RWPE2 (cell line): ENCODE data around the gene OSBPL2.

Source experiments
- ATAC-seq: fragments of 200-7000 bp; cut with Tn5 transposase; 3 replicates; pipeline ENCODE4 v1.9.1; 2021; ENCODE audit warnings: low read depth
- DNase-seq: peaks from one replicate; pipeline ENCODE4 v3.0.0-alpha.2; 2020; ENCODE audit warnings: low spot score
- H3K27ac ChIP-seq: fragments of 450-650 bp; 2 replicates; pipeline ENCODE4 v1.5.1; 2017; ENCODE audit warnings: mild to moderate bottlenecking; ENCODE audit not compliant: poor library complexity, severe bottlenecking
- H3K27me3 ChIP-seq: fragments of 250-450 bp; sonication (Bioruptor Pico); 2 replicates; pipeline ENCODE4 v1.5.1; 2021; ENCODE audit warnings: mild to moderate bottlenecking, moderate library complexity; ENCODE audit not compliant: insufficient read depth, poor library complexity, severe bottlenecking
- H3K36me3 ChIP-seq: fragments of 250-450 bp; sonication (Bioruptor Pico); 2 replicates; pipeline ENCODE4 v1.5.1; 2020; ENCODE audit warnings: low read depth, mild to moderate bottlenecking, moderate library complexity
- H3K4me1 ChIP-seq: fragments of 250-450 bp; sonication (Bioruptor Pico); 2 replicates; pipeline ENCODE4 v1.5.1; 2021; ENCODE audit warnings: mild to moderate bottlenecking, moderate library complexity; ENCODE audit not compliant: insufficient read depth, poor library complexity, severe bottlenecking
- H3K4me3 ChIP-seq: fragments of 250-450 bp; sonication (Bioruptor Pico); 2 replicates; pipeline ENCODE4 v1.5.1; 2021; ENCODE audit warnings: mild to moderate bottlenecking, moderate library complexity; ENCODE audit not compliant: severe bottlenecking
- H3K9me3 ChIP-seq: fragments of 250-450 bp; sonication (Bioruptor Pico); 2 replicates; pipeline ENCODE4 v1.5.1; 2021; ENCODE audit warnings: mild to moderate bottlenecking, moderate library complexity; ENCODE audit not compliant: severe bottlenecking
- TF ChIP-seq, protein P1 (sequence below): fragments of 450-650 bp; IDR thresholded peaks from one replicate; pipeline ENCODE4 v1.5.1; 2017; ENCODE audit warnings: mild to moderate bottlenecking, moderate library complexity; ENCODE audit not compliant: poor library complexity, severe bottlenecking

OSBPL2 gene

DNA sequence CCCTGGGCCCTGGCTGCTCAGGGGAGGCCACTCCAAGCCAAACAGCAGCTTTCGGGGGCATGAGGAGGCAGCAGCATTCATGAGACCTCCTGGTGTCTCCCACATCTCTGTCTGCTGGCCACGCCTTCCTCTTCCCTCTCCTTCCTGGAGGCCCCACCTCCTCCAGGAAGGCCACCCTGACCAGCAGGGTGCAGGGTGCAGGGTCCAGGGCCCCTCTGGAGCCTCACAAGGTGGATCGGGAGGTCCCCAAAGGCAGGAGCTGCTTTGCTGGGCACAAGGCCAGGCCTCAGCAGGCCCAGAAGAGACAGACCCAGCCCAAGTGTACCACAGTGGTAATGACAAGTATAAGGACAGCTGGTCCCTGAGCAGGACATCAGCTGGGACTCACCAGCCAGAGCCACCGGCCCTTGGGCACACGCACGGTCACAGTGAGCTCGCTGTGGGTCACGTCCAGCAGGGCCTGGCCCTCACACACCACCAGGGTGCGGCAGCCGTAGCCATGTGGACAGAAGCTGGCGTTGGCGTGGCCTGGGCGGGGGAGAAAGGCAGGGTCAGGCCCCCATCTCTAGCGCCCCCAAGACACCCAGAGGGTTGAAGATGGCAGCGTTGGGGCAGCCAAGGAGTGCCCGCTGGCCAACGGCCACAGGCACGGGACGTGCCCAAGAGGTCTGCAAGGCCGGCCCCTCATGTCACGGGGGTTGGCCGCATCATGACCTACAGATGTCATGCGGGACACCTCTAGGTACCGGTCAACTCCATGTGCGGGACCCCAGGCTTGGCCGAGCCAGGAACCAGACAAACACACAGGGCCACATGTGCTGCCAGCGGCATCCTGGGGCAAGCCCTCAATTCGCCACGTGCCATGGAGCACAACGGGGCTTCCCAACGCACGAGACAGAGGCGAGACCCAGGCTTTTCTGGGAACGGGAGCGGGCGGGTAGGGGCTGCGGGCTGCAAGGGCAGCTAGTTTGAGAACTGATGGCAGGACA lies 91.4 kb downstream of the OSBPL2 start:
- Histone ChIP-seq H3K27me3 (no peaks in the 10 kb centered on the region), H3K4me3 (no peak overlapping the region), H3K4me1 (no peaks in the 10 kb centered on the region), H3K9me3 (no peaks in the 10 kb centered on the region), H3K27ac (no peak overlapping the region), H3K36me3 (peaks cover 96% of the 10 kb centered on the region)
- ATAC-seq (no peak), DNase-seq (peak; percentile 91)
- TF ChIP-seq, protein P1, sequence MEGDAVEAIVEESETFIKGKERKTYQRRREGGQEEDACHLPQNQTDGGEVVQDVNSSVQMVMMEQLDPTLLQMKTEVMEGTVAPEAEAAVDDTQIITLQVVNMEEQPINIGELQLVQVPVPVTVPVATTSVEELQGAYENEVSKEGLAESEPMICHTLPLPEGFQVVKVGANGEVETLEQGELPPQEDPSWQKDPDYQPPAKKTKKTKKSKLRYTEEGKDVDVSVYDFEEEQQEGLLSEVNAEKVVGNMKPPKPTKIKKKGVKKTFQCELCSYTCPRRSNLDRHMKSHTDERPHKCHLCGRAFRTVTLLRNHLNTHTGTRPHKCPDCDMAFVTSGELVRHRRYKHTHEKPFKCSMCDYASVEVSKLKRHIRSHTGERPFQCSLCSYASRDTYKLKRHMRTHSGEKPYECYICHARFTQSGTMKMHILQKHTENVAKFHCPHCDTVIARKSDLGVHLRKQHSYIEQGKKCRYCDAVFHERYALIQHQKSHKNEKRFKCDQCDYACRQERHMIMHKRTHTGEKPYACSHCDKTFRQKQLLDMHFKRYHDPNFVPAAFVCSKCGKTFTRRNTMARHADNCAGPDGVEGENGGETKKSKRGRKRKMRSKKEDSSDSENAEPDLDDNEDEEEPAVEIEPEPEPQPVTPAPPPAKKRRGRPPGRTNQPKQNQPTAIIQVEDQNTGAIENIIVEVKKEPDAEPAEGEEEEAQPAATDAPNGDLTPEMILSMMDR, result no peak

DNA sequence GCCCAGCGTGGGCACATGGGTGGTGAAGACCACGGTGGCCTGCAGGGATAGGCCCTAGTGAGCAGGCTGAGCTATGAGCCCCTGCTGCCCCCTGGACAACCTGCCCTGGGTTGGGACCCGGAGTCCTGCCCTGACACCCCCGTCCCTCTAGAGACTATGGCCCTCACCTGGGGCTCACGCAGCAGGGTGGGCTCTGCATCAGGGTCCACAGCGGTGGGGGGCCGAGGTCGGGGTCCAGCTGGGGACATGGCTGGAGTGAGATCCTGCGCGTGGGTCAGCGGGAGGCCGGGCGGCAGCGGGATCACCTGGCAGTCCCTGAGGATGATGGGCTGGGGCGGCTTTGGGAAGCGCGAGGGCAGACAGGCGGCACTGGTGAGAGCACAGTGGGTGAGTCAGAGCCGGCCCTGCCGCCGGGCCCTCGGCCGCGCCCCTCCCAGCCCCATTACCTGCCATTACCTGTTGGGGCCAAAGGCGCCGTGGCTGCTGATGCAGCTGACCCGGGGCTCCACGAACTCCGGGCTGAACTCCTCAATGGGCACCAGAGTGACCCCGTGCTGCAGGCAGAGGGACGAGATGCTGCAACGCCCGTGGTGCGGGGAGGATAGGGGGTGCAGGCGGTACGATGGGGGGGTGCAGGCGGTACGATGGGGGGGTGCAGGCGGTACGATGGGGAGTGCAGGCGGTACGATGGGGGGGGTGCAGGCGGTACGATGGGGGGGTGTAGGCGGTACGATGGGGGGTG lies 92.4 kb downstream of the OSBPL2 start:
- TF ChIP-seq, protein P1, result no peak

DNA sequence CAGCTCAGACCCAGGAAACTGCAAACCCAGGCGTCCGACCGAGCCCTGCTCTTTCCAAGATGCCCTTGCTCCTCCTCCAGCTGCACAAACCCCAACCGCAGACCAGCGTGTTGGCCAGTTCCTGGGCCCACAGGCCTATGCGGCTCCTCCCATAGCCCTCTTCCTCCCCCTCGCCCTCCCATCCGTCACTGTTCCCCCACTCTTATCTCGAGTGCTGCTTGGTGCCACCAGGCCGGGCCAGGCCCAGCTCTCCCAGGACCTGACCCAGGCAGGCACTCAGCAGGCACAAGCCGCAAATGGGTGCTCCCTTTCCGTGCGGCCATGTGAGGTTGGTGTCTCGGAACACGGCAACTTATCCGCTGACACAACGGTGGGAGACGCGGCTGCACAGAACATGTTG lies 93.0 kb downstream of the OSBPL2 start:
- DNase-seq, result peak; percentile 87
- no peak for ATAC-seq
- Histone ChIP-seq H3K27ac (no peak overlapping the region), H3K36me3 (peaks cover 96% of the 10 kb centered on the region), H3K9me3 (no peaks in the 10 kb centered on the region), H3K4me3 (no peak overlapping the region), H3K4me1 (no peaks in the 10 kb centered on the region), H3K27me3 (no peaks in the 10 kb centered on the region)
- TF ChIP-seq, protein P1, result no peak

More for the DNA sequence above, 92.4 kb downstream of the OSBPL2 start:
- H3K4me3 ChIP-seq, result no peak overlapping the region
- H3K27me3 ChIP-seq, result no peaks in the 10 kb centered on the region
- H3K36me3 ChIP-seq, result peaks cover 96% of the 10 kb centered on the region
- no peaks in the 10 kb centered on the region for H3K4me1 ChIP-seq
- no peaks in the 10 kb centered on the region for H3K9me3 ChIP-seq
- ATAC-seq (peak; percentile 3; the same call in 1 of the 3 replicates), DNase-seq (peak; percentile 89)
- H3K27ac ChIP-seq, result no peak overlapping the region

DNA sequence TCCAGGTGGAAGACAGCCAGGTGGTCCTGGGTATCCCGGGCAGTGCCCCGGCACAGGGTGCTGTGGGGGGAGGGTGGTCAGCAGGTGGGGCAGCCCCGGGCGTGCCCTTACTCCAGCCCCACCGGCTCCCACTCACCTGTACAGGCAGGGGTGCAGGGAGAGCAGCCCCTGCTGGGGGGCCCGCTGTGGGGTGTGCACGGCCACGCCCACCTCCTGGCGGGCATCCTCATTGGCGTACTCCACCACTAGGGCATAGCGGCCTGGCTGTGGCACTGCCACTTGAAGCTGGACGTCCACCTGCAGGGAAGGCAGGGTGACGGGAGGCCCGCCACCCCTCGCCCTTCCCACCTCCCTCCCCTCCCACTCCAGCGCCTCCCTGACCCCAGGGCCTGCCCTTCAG lies 94.1 kb downstream of the OSBPL2 start:
- no peaks in the 10 kb centered on the region for H3K27me3 ChIP-seq
- no peak overlapping the region for H3K4me3 ChIP-seq
- TF ChIP-seq, protein P1, result no peak
- peaks cover 96% of the 10 kb centered on the region for H3K36me3 ChIP-seq
- H3K9me3 ChIP-seq, result no peaks in the 10 kb centered on the region
- DNase-seq (peak; percentile 86), ATAC-seq (no peak)
- H3K27ac ChIP-seq, result no peak overlapping the region
- H3K4me1 ChIP-seq, result no peaks in the 10 kb centered on the region
